GM23338 (cell line): ENCODE data around the gene FES. TPM values are rescaled to one million over a fixed set of nuclear protein-coding genes. Genes with fewer than 3 reads are reported as not detected.
A peak's percentile ranks its signal among the peaks of the same experiment; 100 is the strongest.

ENCODE experiments used
- ATAC-seq: fragments of 200-7000 bp; cut with Tn5 transposase; 3 replicates; pipeline ENCODE4 v1.9.1; 2020
- DNase-seq: peaks from one replicate; pipeline ENCODE4 v3.0.0-alpha.2; 2015; ENCODE audit warnings: low spot score
- H2AFZ ChIP-seq: fragments of 200-600 bp; sonication (generic); 2 replicates; pipeline ENCODE4 v1.8.0; 2016; ENCODE audit warnings: antibody characterized with exemption, mild to moderate bottlenecking, moderate library complexity
- H3F3A ChIP-seq: fragments of 200-600 bp; sonication (generic); replicated peaks from 2 replicates; pipeline ENCODE4 v1.8.0; 2017; ENCODE audit warnings: antibody characterized with exemption, mixed run types, low read depth
- H3K27ac ChIP-seq: fragments of 200-600 bp; sonication (generic); 2 replicates; pipeline ENCODE4 v1.6.1; 2016; ENCODE audit warnings: low read depth
- H3K27me3 ChIP-seq: fragments of 200-600 bp; sonication (generic); 2 replicates; pipeline ENCODE4 v1.8.0; 2016; ENCODE audit warnings: mild to moderate bottlenecking, mixed run types, moderate library complexity; ENCODE audit not compliant: insufficient read depth
- H3K36me3 ChIP-seq: fragments of 200-600 bp; sonication (generic); 2 replicates; pipeline ENCODE4 v1.8.0; 2016; ENCODE audit warnings: mild to moderate bottlenecking; ENCODE audit not compliant: insufficient read depth
- H3K4me1 ChIP-seq: fragments of 200-600 bp; sonication (generic); 2 replicates; pipeline ENCODE4 v1.8.0; 2016; ENCODE audit warnings: mild to moderate bottlenecking, moderate library complexity; ENCODE audit not compliant: insufficient read depth
- H3K4me2 ChIP-seq: fragments of 200-600 bp; sonication (generic); 2 replicates; pipeline ENCODE4 v1.7.1; 2017; ENCODE audit warnings: mixed run types
- H3K4me3 ChIP-seq: fragments of 200-600 bp; sonication (generic); 2 replicates; pipeline ENCODE4 v1.6.1; 2016; ENCODE audit warnings: mixed run types
- H3K79me2 ChIP-seq: fragments of 200-600 bp; sonication (generic); replicated peaks from 2 replicates; pipeline ENCODE4 v1.8.0; 2017; ENCODE audit warnings: mild to moderate bottlenecking; ENCODE audit not compliant: insufficient read depth
- H3K9me2 ChIP-seq: fragments of 200-600 bp; sonication (generic); 2 replicates; pipeline ENCODE4 v1.8.0; 2017; ENCODE audit not compliant: insufficient read depth
- H4K20me1 ChIP-seq: fragments of 200-600 bp; sonication (generic); replicated peaks from 2 replicates; pipeline ENCODE4 v1.8.0; 2017; ENCODE audit warnings: mild to moderate bottlenecking; ENCODE audit not compliant: insufficient read depth
- H3K27ac Mint-ChIP-seq: 2 replicates; pipeline ENCODE4 v1.8.0; 2020; ENCODE audit warnings: inconsistent platforms, mild to moderate bottlenecking, moderate library complexity, mixed read lengths
- H3K27me3 Mint-ChIP-seq: 3 replicates; pipeline ENCODE4 v1.8.0; 2022; ENCODE audit warnings: low read depth, mild to moderate bottlenecking, moderate library complexity, mixed read lengths, inconsistent platforms; ENCODE audit not compliant: insufficient read depth, poor library complexity
- H3K36me3 Mint-ChIP-seq: 3 replicates; pipeline ENCODE4 v1.8.0; 2021; ENCODE audit warnings: low read depth, mild to moderate bottlenecking, inconsistent platforms, moderate library complexity, mixed read lengths
- H3K4me1 Mint-ChIP-seq: 3 replicates; pipeline ENCODE4 v1.8.0; 2020; ENCODE audit warnings: mild to moderate bottlenecking, inconsistent platforms, mixed read lengths
- H3K4me3 Mint-ChIP-seq: 3 replicates; pipeline ENCODE4 v1.8.0; 2021; ENCODE audit warnings: moderate library complexity, mild to moderate bottlenecking, inconsistent platforms, mixed read lengths
- H3K9me3 Mint-ChIP-seq: 3 replicates; pipeline ENCODE4 v1.8.0; 2020; ENCODE audit warnings: moderate library complexity, mild to moderate bottlenecking, inconsistent platforms, mixed read lengths
- CREB1 ChIP-seq: fragments of 250-450 bp; sonication (Bioruptor Pico); IDR thresholded peaks from 2 replicates; pipeline ENCODE4 v1.5.0; 2020; ENCODE audit warnings: low read depth, mild to moderate bottlenecking, moderate library complexity
- ETS1 ChIP-seq: IDR thresholded peaks from 2 replicates; pipeline ENCODE4 v1.6.1; 2016; ENCODE audit warnings: antibody characterized with exemption
- EZH2phosphoT487 ChIP-seq: fragments of 200-600 bp; sonication (generic); IDR thresholded peaks from one replicate; pipeline ENCODE4 v1.8.1; 2018; ENCODE audit warnings: antibody characterized with exemption; ENCODE audit not compliant: unreplicated experiment
- JUNB ChIP-seq: IDR thresholded peaks from one replicate; pipeline ENCODE4 v1.6.1; 2016; ENCODE audit warnings: antibody characterized with exemption; ENCODE audit not compliant: unreplicated experiment
- NANOG ChIP-seq: IDR thresholded peaks from 2 replicates; pipeline ENCODE4 v1.6.1; 2016; ENCODE audit warnings: antibody characterized with exemption, borderline replicate concordance
- POLR2AphosphoS5 ChIP-seq: IDR thresholded peaks from 2 replicates; pipeline ENCODE4 v1.6.1; 2016; ENCODE audit warnings: antibody characterized with exemption, low read depth
- STAT1 ChIP-seq: IDR thresholded peaks from one replicate; pipeline ENCODE4 v1.6.1; 2016; ENCODE audit warnings: antibody characterized with exemption; ENCODE audit not compliant: unreplicated experiment
- ZNF331 ChIP-seq: fragments of 250-450 bp; sonication (Bioruptor Pico); IDR thresholded peaks from 2 replicates; pipeline ENCODE4 v1.5.0; 2020; ENCODE audit warnings: low read depth, mild to moderate bottlenecking, moderate library complexity
- ZNF462 ChIP-seq: fragments of 250-450 bp; sonication (Bioruptor Pico); IDR thresholded peaks from 2 replicates; pipeline ENCODE4 v1.5.0; 2020; ENCODE audit warnings: mild to moderate bottlenecking, moderate library complexity
- polyA plus RNA-seq: library from polyadenylated mRNA; unstranded; fragments of >200 nt; fragmentation: Nextera tagmentation; extraction: Ambion mirVana; gene quantifications from 2 replicates; pipeline ENCODE4 v1.2.1, GENCODE V29; 2016
- total RNA-seq: library from RNA; depleted of rRNA; stranded (reverse); fragments of >200 nt; shearing (Covaris generic); gene quantifications from 2 replicates; pipeline ENCODE4 v1.2.3, GENCODE V29; 2014
- TF ChIP-seq, protein P1 (sequence below): IDR thresholded peaks from one replicate; pipeline ENCODE4 v1.6.1; 2018; ENCODE audit warnings: antibody characterized with exemption; ENCODE audit not compliant: unreplicated experiment
- TF ChIP-seq, protein P2 (sequence below), 2 experiments: fragments of 200-600 bp in 1 of 2; sonication (generic) in 1 of 2; conservative IDR thresholded peaks; 2 replicates each; pipeline versions ENCODE4 v1.5.1 to v1.6.1; 2016 to 2017; ENCODE audit warnings: antibody characterized with exemption in 2 of 2, low read depth in 2 of 2, mild to moderate bottlenecking in 2 of 2, moderate library complexity in 1 of 2

The FES gene
- total and polyA plus RNA-seq, 2 experiments from 2014 or later = 2.7 to 14.4 TPM

DNA sequence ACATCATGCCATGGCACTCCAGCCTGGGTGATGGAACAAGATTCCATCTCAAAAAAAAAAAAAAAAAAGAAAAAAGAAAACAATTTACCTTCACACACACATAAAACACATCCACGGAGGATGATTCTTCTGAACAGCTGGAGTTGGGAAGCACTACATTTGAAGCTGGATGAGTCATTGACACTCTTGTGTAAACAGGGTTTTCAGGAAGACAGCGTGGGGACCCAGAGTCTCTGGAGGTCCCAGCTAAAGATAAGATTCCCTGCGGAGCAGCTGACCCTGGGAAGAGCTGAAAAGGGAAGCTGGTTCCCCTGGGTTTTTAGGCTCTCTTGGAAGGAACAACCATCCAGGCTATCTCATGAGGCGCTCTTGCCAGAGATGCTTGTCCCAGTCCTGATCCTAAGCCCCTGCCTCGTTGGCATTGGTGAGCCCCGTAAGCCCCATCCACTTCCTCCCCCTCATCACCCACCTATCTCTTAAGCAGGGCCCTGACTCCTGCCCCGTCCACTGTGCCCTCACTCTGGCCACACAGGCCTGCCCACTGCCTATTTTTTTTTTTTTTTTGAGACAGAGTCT lies 47.9 kb upstream of the FES start:
- peaks cover 21% of the 10 kb centered on the region for H3K27me3 Mint-ChIP-seq
- ATAC-seq = no peak
- Histone ChIP-seq H3K27ac (no peak overlapping the region), H3K4me2 (no peak overlapping the region), H3K36me3 (no peaks in the 10 kb centered on the region), H4K20me1 (no peaks in the 10 kb centered on the region), H2AFZ (peak overlapping the region; percentile 59; the same call in 1 of the 2 replicates), H3K4me1 (peaks cover 31% of the 10 kb centered on the region), H3K27me3 (no peaks in the 10 kb centered on the region), H3K79me2 (no peaks in the 10 kb centered on the region), H3K4me3 (no peak overlapping the region), H3K9me2 (no peaks in the 10 kb centered on the region), H3F3A (peaks cover 19% of the 10 kb centered on the region; the same call in 1 of the 2 replicates)
- no peaks in the 10 kb centered on the region for H3K9me3 Mint-ChIP-seq
- no peak overlapping the region for H3K4me3 Mint-ChIP-seq
- no peaks in the 10 kb centered on the region for H3K36me3 Mint-ChIP-seq
- TF ChIP-seq, protein P1, sequence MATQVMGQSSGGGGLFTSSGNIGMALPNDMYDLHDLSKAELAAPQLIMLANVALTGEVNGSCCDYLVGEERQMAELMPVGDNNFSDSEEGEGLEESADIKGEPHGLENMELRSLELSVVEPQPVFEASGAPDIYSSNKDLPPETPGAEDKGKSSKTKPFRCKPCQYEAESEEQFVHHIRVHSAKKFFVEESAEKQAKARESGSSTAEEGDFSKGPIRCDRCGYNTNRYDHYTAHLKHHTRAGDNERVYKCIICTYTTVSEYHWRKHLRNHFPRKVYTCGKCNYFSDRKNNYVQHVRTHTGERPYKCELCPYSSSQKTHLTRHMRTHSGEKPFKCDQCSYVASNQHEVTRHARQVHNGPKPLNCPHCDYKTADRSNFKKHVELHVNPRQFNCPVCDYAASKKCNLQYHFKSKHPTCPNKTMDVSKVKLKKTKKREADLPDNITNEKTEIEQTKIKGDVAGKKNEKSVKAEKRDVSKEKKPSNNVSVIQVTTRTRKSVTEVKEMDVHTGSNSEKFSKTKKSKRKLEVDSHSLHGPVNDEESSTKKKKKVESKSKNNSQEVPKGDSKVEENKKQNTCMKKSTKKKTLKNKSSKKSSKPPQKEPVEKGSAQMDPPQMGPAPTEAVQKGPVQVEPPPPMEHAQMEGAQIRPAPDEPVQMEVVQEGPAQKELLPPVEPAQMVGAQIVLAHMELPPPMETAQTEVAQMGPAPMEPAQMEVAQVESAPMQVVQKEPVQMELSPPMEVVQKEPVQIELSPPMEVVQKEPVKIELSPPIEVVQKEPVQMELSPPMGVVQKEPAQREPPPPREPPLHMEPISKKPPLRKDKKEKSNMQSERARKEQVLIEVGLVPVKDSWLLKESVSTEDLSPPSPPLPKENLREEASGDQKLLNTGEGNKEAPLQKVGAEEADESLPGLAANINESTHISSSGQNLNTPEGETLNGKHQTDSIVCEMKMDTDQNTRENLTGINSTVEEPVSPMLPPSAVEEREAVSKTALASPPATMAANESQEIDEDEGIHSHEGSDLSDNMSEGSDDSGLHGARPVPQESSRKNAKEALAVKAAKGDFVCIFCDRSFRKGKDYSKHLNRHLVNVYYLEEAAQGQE = no peak
- no peak for TF ChIP-seq POLR2AphosphoS5
- no peak for TF ChIP-seq CREB1 (CRISPR knock-in tag)
- TF ChIP-seq, protein P2, sequence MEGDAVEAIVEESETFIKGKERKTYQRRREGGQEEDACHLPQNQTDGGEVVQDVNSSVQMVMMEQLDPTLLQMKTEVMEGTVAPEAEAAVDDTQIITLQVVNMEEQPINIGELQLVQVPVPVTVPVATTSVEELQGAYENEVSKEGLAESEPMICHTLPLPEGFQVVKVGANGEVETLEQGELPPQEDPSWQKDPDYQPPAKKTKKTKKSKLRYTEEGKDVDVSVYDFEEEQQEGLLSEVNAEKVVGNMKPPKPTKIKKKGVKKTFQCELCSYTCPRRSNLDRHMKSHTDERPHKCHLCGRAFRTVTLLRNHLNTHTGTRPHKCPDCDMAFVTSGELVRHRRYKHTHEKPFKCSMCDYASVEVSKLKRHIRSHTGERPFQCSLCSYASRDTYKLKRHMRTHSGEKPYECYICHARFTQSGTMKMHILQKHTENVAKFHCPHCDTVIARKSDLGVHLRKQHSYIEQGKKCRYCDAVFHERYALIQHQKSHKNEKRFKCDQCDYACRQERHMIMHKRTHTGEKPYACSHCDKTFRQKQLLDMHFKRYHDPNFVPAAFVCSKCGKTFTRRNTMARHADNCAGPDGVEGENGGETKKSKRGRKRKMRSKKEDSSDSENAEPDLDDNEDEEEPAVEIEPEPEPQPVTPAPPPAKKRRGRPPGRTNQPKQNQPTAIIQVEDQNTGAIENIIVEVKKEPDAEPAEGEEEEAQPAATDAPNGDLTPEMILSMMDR (conservative IDR thresholded peaks at IDR 0.05; ENCODE audit: low read depth in 2 of 2) = no peak
- TF ChIP-seq EZH2phosphoT487 = no peak
- TF ChIP-seq ZNF331 (CRISPR knock-in tag) = no peak
- TF ChIP-seq JUNB = no peak
- TF ChIP-seq STAT1 = no peak
- TF ChIP-seq NANOG = no peak
- TF ChIP-seq ETS1 = no peak
- no peak for TF ChIP-seq ZNF462 (CRISPR knock-in tag)
- 0 out of 2 replicates have a peak overlapping the region, but pooled peaks have one; percentile 31 for H3K27ac Mint-ChIP-seq
- peaks cover 47% of the 10 kb centered on the region for H3K4me1 Mint-ChIP-seq
- DNase-seq = no peak
